ENCODE data around the gene KATNBL1. TPM values are rescaled to one million over a fixed set of nuclear protein-coding genes. Genes with fewer than 3 reads are reported as not detected.
A peak's percentile ranks its signal among the peaks of the same experiment; 100 is the strongest.

Gene KATNBL1
- total and polyA plus RNA-seq, 2 experiments from 2014 or later = 68.2 to 96.1 TPM

DNA sequence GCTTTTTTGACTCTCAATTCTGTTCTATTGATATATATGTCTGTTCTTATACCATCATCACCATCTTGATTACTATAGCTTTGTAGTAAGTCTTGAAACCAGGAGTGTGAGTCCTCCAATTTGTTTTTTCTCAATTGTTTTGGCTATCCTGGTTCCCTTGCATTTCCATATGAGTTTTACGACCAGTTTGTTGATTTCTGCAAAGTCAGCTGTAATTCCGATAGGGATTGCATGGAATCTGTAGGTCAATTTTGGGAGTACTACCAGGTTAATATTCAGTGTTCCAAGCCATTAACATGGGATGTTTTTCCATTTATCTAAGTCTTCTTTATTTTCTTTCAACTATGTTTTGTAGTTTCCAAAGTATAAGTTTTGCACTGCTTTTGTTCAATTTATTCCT lies 81.0 kb downstream of the KATNBL1 start (continued):
- TF ChIP-seq, protein P1, sequence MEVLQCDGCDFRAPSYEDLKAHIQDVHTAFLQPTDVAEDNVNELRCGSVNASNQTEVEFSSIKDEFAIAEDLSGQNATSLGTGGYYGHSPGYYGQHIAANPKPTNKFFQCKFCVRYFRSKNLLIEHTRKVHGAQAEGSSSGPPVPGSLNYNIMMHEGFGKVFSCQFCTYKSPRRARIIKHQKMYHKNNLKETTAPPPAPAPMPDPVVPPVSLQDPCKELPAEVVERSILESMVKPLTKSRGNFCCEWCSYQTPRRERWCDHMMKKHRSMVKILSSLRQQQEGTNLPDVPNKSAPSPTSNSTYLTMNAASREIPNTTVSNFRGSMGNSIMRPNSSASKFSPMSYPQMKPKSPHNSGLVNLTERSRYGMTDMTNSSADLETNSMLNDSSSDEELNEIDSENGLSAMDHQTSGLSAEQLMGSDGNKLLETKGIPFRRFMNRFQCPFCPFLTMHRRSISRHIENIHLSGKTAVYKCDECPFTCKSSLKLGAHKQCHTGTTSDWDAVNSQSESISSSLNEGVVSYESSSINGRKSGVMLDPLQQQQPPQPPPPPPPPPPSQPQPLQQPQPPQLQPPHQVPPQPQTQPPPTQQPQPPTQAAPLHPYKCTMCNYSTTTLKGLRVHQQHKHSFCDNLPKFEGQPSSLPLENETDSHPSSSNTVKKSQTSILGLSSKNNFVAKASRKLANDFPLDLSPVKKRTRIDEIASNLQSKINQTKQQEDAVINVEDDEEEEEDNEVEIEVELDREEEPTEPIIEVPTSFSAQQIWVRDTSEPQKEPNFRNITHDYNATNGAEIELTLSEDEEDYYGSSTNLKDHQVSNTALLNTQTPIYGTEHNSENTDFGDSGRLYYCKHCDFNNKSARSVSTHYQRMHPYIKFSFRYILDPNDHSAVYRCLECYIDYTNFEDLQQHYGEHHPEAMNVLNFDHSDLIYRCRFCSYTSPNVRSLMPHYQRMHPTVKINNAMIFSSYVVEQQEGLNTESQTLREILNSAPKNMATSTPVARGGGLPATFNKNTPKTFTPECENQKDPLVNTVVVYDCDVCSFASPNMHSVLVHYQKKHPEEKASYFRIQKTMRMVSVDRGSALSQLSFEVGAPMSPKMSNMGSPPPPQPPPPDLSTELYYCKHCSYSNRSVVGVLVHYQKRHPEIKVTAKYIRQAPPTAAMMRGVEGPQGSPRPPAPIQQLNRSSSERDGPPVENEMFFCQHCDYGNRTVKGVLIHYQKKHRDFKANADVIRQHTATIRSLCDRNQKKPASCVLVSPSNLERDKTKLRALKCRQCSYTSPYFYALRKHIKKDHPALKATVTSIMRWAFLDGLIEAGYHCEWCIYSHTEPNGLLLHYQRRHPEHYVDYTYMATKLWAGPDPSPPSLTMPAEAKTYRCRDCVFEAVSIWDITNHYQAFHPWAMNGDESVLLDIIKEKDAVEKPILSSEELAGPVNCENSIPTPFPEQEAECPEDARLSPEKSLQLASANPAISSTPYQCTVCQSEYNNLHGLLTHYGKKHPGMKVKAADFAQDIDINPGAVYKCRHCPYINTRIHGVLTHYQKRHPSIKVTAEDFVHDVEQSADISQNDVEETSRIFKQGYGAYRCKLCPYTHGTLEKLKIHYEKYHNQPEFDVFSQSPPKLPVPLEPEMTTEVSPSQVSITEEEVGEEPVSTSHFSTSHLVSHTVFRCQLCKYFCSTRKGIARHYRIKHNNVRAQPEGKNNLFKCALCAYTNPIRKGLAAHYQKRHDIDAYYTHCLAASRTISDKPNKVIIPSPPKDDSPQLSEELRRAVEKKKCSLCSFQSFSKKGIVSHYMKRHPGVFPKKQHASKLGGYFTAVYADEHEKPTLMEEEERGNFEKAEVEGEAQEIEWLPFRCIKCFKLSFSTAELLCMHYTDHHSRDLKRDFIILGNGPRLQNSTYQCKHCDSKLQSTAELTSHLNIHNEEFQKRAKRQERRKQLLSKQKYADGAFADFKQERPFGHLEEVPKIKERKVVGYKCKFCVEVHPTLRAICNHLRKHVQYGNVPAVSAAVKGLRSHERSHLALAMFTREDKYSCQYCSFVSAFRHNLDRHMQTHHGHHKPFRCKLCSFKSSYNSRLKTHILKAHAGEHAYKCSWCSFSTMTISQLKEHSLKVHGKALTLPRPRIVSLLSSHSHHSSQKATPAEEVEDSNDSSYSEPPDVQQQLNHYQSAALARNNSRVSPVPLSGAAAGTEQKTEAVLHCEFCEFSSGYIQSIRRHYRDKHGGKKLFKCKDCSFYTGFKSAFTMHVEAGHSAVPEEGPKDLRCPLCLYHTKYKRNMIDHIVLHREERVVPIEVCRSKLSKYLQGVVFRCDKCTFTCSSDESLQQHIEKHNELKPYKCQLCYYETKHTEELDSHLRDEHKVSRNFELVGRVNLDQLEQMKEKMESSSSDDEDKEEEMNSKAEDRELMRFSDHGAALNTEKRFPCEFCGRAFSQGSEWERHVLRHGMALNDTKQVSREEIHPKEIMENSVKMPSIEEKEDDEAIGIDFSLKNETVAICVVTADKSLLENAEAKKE (CRISPR knock-in tag; IDR thresholded peaks at IDR 0.05) = no peak
- TF ChIP-seq STAT1 (IDR thresholded peaks at IDR 0.05; ENCODE audit: unreplicated experiment) (no peak), ZNF114 (CRISPR knock-in tag; IDR thresholded peaks at IDR 0.05) (no peak), CREB1 (CRISPR knock-in tag; IDR thresholded peaks at IDR 0.05; ENCODE audit: low read depth) (no peak), ZNF331 (CRISPR knock-in tag; IDR thresholded peaks at IDR 0.05; ENCODE audit: low read depth) (no peak), NANOG (IDR thresholded peaks at IDR 0.05; ENCODE audit: borderline replicate concordance) (no peak), EZH2 (IDR thresholded peaks at IDR 0.05; ENCODE audit: low read depth, unreplicated experiment) (no peak), CTCF (conservative IDR thresholded peaks at IDR 0.05; ENCODE audit: low read depth in 2 of 2) (no peak), JUNB (IDR thresholded peaks at IDR 0.05; ENCODE audit: unreplicated experiment) (no peak)

DNA sequence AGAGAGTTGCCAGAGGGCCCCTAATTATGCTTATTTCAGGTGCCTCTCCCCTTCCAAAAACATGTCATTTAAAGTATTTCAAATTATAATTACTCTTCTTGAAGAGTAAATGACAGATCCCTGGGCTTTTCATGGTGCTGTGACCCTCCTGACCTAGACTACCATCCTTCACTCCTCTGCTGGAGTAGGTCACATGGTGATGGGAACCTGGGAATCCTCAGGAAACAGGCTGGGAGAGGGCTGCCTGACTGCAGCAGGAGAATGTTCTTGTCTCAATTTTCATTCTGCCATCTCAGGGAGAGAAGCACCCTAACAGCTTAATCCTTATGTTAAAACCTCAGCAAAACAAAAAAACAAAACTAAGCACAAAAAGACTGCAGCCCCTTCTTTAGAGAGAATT lies 83.4 kb downstream of the KATNBL1 start:
- H3K9me3 Mint-ChIP-seq = peaks cover 3% of the 10 kb centered on the region; the same call in 1 of the 3 replicates
- Histone ChIP-seq H3K36me3 (ENCODE audit: insufficient read depth) (no peaks in the 10 kb centered on the region), H2AFZ (no peak overlapping the region), H3K4me1 (ENCODE audit: insufficient read depth) (peaks cover 8% of the 10 kb centered on the region), H3F3A (replicated peaks; ENCODE audit: low read depth) (no peaks in the 10 kb centered on the region), H3K27me3 (ENCODE audit: insufficient read depth) (no peaks in the 10 kb centered on the region), H3K79me2 (replicated peaks; ENCODE audit: insufficient read depth) (no peaks in the 10 kb centered on the region), H3K4me3 (no peak overlapping the region), H4K20me1 (replicated peaks; ENCODE audit: insufficient read depth) (no peaks in the 10 kb centered on the region), H3K4me2 (no peak overlapping the region), H3K27ac (ENCODE audit: low read depth) (no peak overlapping the region), H3K9me2 (ENCODE audit: insufficient read depth) (no peaks in the 10 kb centered on the region)
- H3K27ac Mint-ChIP-seq = no peak overlapping the region
- H3K4me1 Mint-ChIP-seq = peaks cover 8% of the 10 kb centered on the region
- H3K36me3 Mint-ChIP-seq (ENCODE audit: low read depth) = no peaks in the 10 kb centered on the region
- ATAC-seq = peak; percentile 88
- peak; percentile 51 for DNase-seq (ENCODE audit: low spot score)
- H3K4me3 Mint-ChIP-seq = no peak overlapping the region
- peaks cover 2% of the 10 kb centered on the region for H3K27me3 Mint-ChIP-seq (ENCODE audit: insufficient read depth, low read depth, poor library complexity)
- no peak for TF ChIP-seq STAT1 (IDR thresholded peaks at IDR 0.05; ENCODE audit: unreplicated experiment)
- TF ChIP-seq, protein P1 (CRISPR knock-in tag; IDR thresholded peaks at IDR 0.05) = no peak
